Gastrocnemius medialis (tissue), 4 donors: ENCODE data around the gene ZNF420.

ENCODE experiments used
- CTCF ChIP-seq, 5 experiments: fragments of 450-650 bp in 3 of 5; fragments of 200-600 bp in 2 of 5; sonication (generic) in 2 of 5; IDR thresholded peaks in 4 of 5; conservative IDR thresholded peaks in 1 of 5; 1 replicate in 4 of 5; 2 replicates in 1 of 5; pipeline ENCODE4 v1.5.1; 2016 to 2019; ENCODE audit warnings: antibody characterized with exemption in 5 of 5, mild to moderate bottlenecking in 3 of 5, moderate library complexity in 3 of 5
- POLR2A ChIP-seq, 2 donors: fragments of 450-650 bp; IDR thresholded peaks; one replicate each; pipeline ENCODE4 v1.6.1; 2017; ENCODE audit warnings: antibody characterized with exemption in 2 of 2, mild to moderate bottlenecking in 2 of 2, moderate library complexity in 2 of 2

GRCh38 chr19:37095859-37096258 lies 17.6 kb downstream of the ZNF420 start:
- TF ChIP-seq CTCF (IDR thresholded peaks at IDR 0.05 in 4 of 5, conservative IDR thresholded peaks at IDR 0.05 in 1 of 5): no peak
- no peak for TF ChIP-seq POLR2A (IDR thresholded peaks at IDR 0.05)
